H9 (cell line): ENCODE measurements around the gene PPAT. TPM values are rescaled to one million over a fixed set of nuclear protein-coding genes. Genes with fewer than 3 reads are reported as not detected.

Experiments used
- DNase-seq: peaks from one replicate; pipeline ENCODE4 v3.0.0-alpha.2; 2017
- H2AFZ ChIP-seq: one replicate; pipeline ENCODE4 v1.6.1; 2013; ENCODE audit warnings: mild to moderate bottlenecking, low read length, control low read depth, moderate library complexity
- H2AK5ac ChIP-seq: 2 replicates; pipeline ENCODE4 v1.6.1; 2013; ENCODE audit warnings: low read length, control low read depth, mixed read lengths; ENCODE audit not compliant: insufficient read length
- H2BK120ac ChIP-seq: one replicate; pipeline ENCODE4 v1.6.1; 2013; ENCODE audit warnings: low read depth, mild to moderate bottlenecking, low read length, control low read depth, inconsistent platforms; ENCODE audit not compliant: poor library complexity, severe bottlenecking
- H2BK12ac ChIP-seq: 2 replicates; pipeline ENCODE4 v1.6.1; 2013; ENCODE audit warnings: low read length, control low read depth, mixed read lengths, low read depth; ENCODE audit not compliant: insufficient read length
- H2BK15ac ChIP-seq: 2 replicates; pipeline ENCODE4 v1.6.1; 2013; ENCODE audit warnings: low read depth, low read length, control low read depth
- H2BK20ac ChIP-seq: one replicate; pipeline ENCODE4 v1.6.1; 2013; ENCODE audit warnings: low read depth, mild to moderate bottlenecking, low read length, control low read depth, inconsistent platforms; ENCODE audit not compliant: poor library complexity, severe bottlenecking
- H2BK5ac ChIP-seq: 2 replicates; pipeline ENCODE4 v1.6.1; 2013; ENCODE audit warnings: low read length, control low read depth, mixed read lengths; ENCODE audit not compliant: insufficient read length
- H3K14ac ChIP-seq: 2 replicates; pipeline ENCODE4 v1.6.1; 2013; ENCODE audit warnings: low read length, control low read depth; ENCODE audit not compliant: insufficient read depth
- H3K18ac ChIP-seq: 2 replicates; pipeline ENCODE4 v1.6.1; 2013; ENCODE audit warnings: low read depth, mild to moderate bottlenecking, mixed read lengths, low read length, control low read depth; ENCODE audit not compliant: insufficient read length
- H3K23ac ChIP-seq: 2 replicates; pipeline ENCODE4 v1.6.1; 2013; ENCODE audit warnings: low read length, control low read depth, mixed read lengths, low read depth; ENCODE audit not compliant: insufficient read length
- H3K23me2 ChIP-seq: 2 replicates; pipeline ENCODE4 v1.6.1; 2013; ENCODE audit warnings: low read depth, mild to moderate bottlenecking, mixed read lengths, low read length, control low read depth; ENCODE audit not compliant: insufficient read length, poor library complexity, severe bottlenecking
- H3K27ac ChIP-seq: 2 replicates; pipeline ENCODE4 v1.5.1; 2013; ENCODE audit warnings: low read length, control low read depth, mixed read lengths, low read depth; ENCODE audit not compliant: insufficient read length
- H3K27me3 ChIP-seq: 2 replicates; pipeline ENCODE4 v1.6.1; 2013; ENCODE audit warnings: low read length, control low read depth, inconsistent platforms; ENCODE audit not compliant: insufficient read depth
- H3K4ac ChIP-seq: 2 replicates; pipeline ENCODE4 v1.6.1; 2013; ENCODE audit warnings: low read depth, mild to moderate bottlenecking, control low read depth, inconsistent platforms, low read length, moderate library complexity
- H3K4me1 ChIP-seq: 2 replicates; pipeline ENCODE4 v1.6.1; 2013; ENCODE audit warnings: low read length, control low read depth, inconsistent platforms; ENCODE audit not compliant: insufficient read depth
- H3K4me2 ChIP-seq: 2 replicates; pipeline ENCODE4 v1.6.1; 2013; ENCODE audit warnings: low read length, control low read depth, mixed read lengths; ENCODE audit not compliant: insufficient read length, insufficient read depth
- H3K56ac ChIP-seq: 2 replicates; pipeline ENCODE4 v1.6.1; 2013; ENCODE audit warnings: low read depth, mild to moderate bottlenecking, mixed read lengths, low read length, control low read depth; ENCODE audit not compliant: insufficient read length
- H3K79me1 ChIP-seq: 2 replicates; pipeline ENCODE4 v1.6.1; 2013; ENCODE audit warnings: low read depth, mild to moderate bottlenecking, moderate library complexity, low read length, control low read depth, inconsistent platforms; ENCODE audit not compliant: insufficient read depth, poor library complexity, severe bottlenecking
- H3K79me2 ChIP-seq: 2 replicates; pipeline ENCODE4 v1.6.1; 2013; ENCODE audit warnings: low read length, control low read depth, inconsistent platforms; ENCODE audit not compliant: insufficient read depth
- H3K9ac ChIP-seq: 2 replicates; pipeline ENCODE4 v1.6.1; 2013; ENCODE audit warnings: low read length, control low read depth, mixed read lengths; ENCODE audit not compliant: insufficient read length; ENCODE audit errors: extremely low read depth
- H3K9me3 ChIP-seq: one replicate; pipeline ENCODE4 v1.6.1; 2013; ENCODE audit warnings: low read depth, low read length, inconsistent platforms; ENCODE audit not compliant: control insufficient read depth
- H3T11ph ChIP-seq: one replicate; pipeline ENCODE4 v1.6.1; 2013; ENCODE audit warnings: mild to moderate bottlenecking, low read length, control low read depth, inconsistent platforms
- H4K20me1 ChIP-seq: one replicate; pipeline ENCODE4 v1.6.1; 2013; ENCODE audit not compliant: control insufficient read depth, insufficient read length, insufficient read depth
- H4K5ac ChIP-seq: 2 replicates; pipeline ENCODE4 v1.6.1; 2013; ENCODE audit warnings: low read depth, mild to moderate bottlenecking, mixed read lengths, low read length, control low read depth; ENCODE audit not compliant: insufficient read length
- H4K8ac ChIP-seq: replicated peaks from 2 replicates; pipeline ENCODE4 v1.6.1; 2013; ENCODE audit warnings: low read length, control low read depth, mixed read lengths, low read depth; ENCODE audit not compliant: insufficient read length
- H4K91ac ChIP-seq: 2 replicates; pipeline ENCODE4 v1.6.1; 2013; ENCODE audit warnings: low read depth, mild to moderate bottlenecking, moderate library complexity, mixed read lengths, low read length, control low read depth; ENCODE audit not compliant: insufficient read length
- H3K27ac Mint-ChIP-seq, 3 experiments: 2 replicates in 2 of 3; 3 replicates in 1 of 3; pipeline ENCODE4 v1.8.0; 2020 to 2021; ENCODE audit warnings: mixed read lengths in 3 of 3, mild to moderate bottlenecking in 1 of 3, moderate library complexity in 1 of 3
- H3K27me3 Mint-ChIP-seq: 2 replicates; pipeline ENCODE4 v1.8.0; 2021; ENCODE audit warnings: low read depth, mild to moderate bottlenecking, moderate library complexity, mixed read lengths
- H3K36me3 Mint-ChIP-seq, 3 experiments: 2 replicates in 2 of 3; 3 replicates in 1 of 3; pipeline ENCODE4 v1.8.0; 2020 to 2021; ENCODE audit warnings: low read depth in 3 of 3, mixed read lengths in 3 of 3; ENCODE audit not compliant: insufficient read depth in 1 of 3
- H3K4me1 Mint-ChIP-seq, 2 experiments: 2 replicates each; pipeline ENCODE4 v1.8.0; 2020; ENCODE audit warnings: mixed read lengths in 2 of 2
- H3K4me3 Mint-ChIP-seq, 2 experiments: 2 replicates in 1 of 2; 3 replicates in 1 of 2; pipeline ENCODE4 v1.8.0; 2020 to 2021; ENCODE audit warnings: mild to moderate bottlenecking in 2 of 2, mixed read lengths in 2 of 2, moderate library complexity in 1 of 2
- H3K9me3 Mint-ChIP-seq, 2 experiments: 2 replicates in 1 of 2; 3 replicates in 1 of 2; pipeline ENCODE4 v1.8.0; 2020; ENCODE audit warnings: mild to moderate bottlenecking in 2 of 2, mixed read lengths in 2 of 2, moderate library complexity in 1 of 2
- CTCF ChIP-seq: fragments of 200-600 bp; sonication (generic); conservative IDR thresholded peaks from 3 replicates; pipeline ENCODE4 v1.8.0; 2021; ENCODE audit warnings: antibody characterized with exemption, mild to moderate bottlenecking
- WGBS: extraction: QIAGEN DNeasy Blood & Tissue Kit; methylation state at CpG from one replicate; pipeline ENCODE4 v1.1.7; 2013; ENCODE audit warnings: missing lambda C conversion rate, low lambda C conversion rate, mixed read lengths; ENCODE audit not compliant: insufficient read length; ENCODE audit errors: extremely low coverage; 5-methylcytosine and 5-hydroxymethylcytosine counted together
- total RNA-seq: library from RNA; stranded (reverse); gene quantifications from 2 replicates; pipeline ENCODE4 v1.2.1, GENCODE V29; 2021

PPAT gene
- total RNA-seq, 1 experiment from 2014 or later: 77.1 TPM

DNA sequence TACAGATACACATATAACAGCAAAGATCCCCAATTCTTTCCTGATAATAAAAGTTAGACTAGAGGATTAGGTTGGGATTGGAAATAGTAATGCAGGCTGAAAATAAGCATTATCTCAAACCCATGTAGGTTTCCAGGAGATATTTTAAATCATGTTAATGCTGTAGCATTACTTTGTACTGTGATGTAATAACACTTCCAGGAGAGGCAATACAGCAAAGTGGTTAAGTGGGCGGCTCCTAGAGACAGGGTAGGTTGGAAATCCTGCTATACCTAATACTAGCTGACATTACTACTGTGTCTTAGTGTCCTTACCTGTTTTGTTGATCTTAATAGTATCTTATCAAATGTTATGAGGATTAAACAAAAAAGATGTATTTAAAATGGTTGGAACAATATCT lies 10.3 kb upstream of the PPAT start:
- no peak overlapping the region for H3K9ac ChIP-seq
- H4K8ac ChIP-seq: no peak overlapping the region
- no peak overlapping the region for H2BK5ac ChIP-seq
- no peaks in the 10 kb centered on the region for H3K4me1 ChIP-seq
- no peak overlapping the region for H3K4ac ChIP-seq
- H2AFZ ChIP-seq: no peak overlapping the region
- H2BK12ac ChIP-seq: no peak overlapping the region
- H3T11ph ChIP-seq: no peak overlapping the region
- H3K27ac ChIP-seq: no peak overlapping the region
- no peak for DNase-seq
- H3K79me2 ChIP-seq: peaks cover 12% of the 10 kb centered on the region; the same call in 1 of the 2 replicates
- Mint-ChIP-seq H3K4me3 (no peak overlapping the region), H3K27me3 (no peaks in the 10 kb centered on the region), H3K4me1 (peaks cover 11 to 14% of the 10 kb centered on the region in 2 experiments), H3K9me3 (no peaks in the 10 kb centered on the region), H3K36me3 (peaks cover 71 to 92% (median 87%) of the 10 kb centered on the region in 3 experiments), H3K27ac (peak overlapping the region in 1 of 3 experiments; percentile 58; a peak in 1 of 7 replicates)
- no CpG with 5 or more reads among the region's 1 CpG for WGBS
- no peak overlapping the region for H2BK120ac ChIP-seq
- no peak overlapping the region for H3K4me2 ChIP-seq
- H3K18ac ChIP-seq: no peak overlapping the region
- H4K20me1 ChIP-seq: no peaks in the 10 kb centered on the region
- no peak overlapping the region for H3K14ac ChIP-seq
- H4K5ac ChIP-seq: no peak overlapping the region
- H3K23ac ChIP-seq: no peak overlapping the region
- no peak overlapping the region for H3K56ac ChIP-seq
- no peak overlapping the region for H2BK15ac ChIP-seq
- no peaks in the 10 kb centered on the region for H3K9me3 ChIP-seq
- TF ChIP-seq CTCF: no peak
- no peaks in the 10 kb centered on the region for H3K23me2 ChIP-seq
- no peaks in the 10 kb centered on the region for H3K27me3 ChIP-seq
- H2BK20ac ChIP-seq: no peak overlapping the region
- H4K91ac ChIP-seq: no peak overlapping the region
- no peak overlapping the region for H2AK5ac ChIP-seq
- no peaks in the 10 kb centered on the region for H3K79me1 ChIP-seq
